Tibial nerve (tissue), 4 donors: ENCODE measurements around the gene EDEM2.

Source experiments
- CTCF ChIP-seq, 5 experiments: fragments of 200-600 bp in 3 of 5; fragments of 450-650 bp in 2 of 5; sonication (generic) in 3 of 5; IDR thresholded peaks; one replicate each; pipeline ENCODE4 v1.5.1; 2016 to 2019; ENCODE audit warnings: antibody characterized with exemption in 5 of 5, mild to moderate bottlenecking in 3 of 5, moderate library complexity in 2 of 5
- EP300 ChIP-seq, 2 donors: sonication (generic); formaldehyde crosslinking; IDR thresholded peaks; one replicate each; pipeline ENCODE4 v1.6.1; 2017; ENCODE audit warnings: antibody characterized with exemption in 2 of 2, mild to moderate bottlenecking in 1 of 2
- POLR2A ChIP-seq, 2 donors: fragments of 450-650 bp; IDR thresholded peaks; one replicate each; pipeline ENCODE4 v1.6.1; 2017; ENCODE audit warnings: antibody characterized with exemption in 2 of 2, mild to moderate bottlenecking in 2 of 2, moderate library complexity in 2 of 2

GRCh38 chr20:35171438-35171752, 24.3 kb upstream of the EDEM2 start:
- no peak for TF ChIP-seq CTCF (IDR thresholded peaks at IDR 0.05)
- TF ChIP-seq POLR2A (IDR thresholded peaks at IDR 0.05), result no peak
- TF ChIP-seq EP300 (IDR thresholded peaks at IDR 0.05), result no peak
